Measurements from ENCODE around the gene OR2S2. TPM values are rescaled to one million over a fixed set of nuclear protein-coding genes. Genes with fewer than 3 reads are reported as not detected.

OR2S2 gene
- total and polyA plus RNA-seq, 2 donors (not counting 1 experiment from before 2014, with no cell fraction given), result not detected

DNA sequence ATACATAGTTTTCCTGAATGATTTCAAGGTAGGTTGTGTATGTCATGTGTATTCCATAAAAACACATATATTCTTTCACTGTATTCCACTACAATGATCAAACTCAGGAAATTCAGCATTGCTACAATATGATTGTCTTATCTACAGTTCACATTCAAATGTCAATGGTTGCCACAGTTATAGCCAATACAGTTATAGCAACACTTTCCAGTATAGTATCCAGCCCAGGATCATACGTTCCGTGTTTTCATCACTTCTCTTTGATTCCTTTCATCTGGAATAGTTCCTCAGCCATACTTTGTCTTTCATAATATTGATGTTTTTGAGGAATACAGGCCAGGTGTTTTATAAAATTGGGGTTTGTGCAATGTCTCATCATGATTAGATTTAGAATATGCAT is 9.5 kb downstream of the OR2S2 start:
- H3K27me3 Mint-ChIP-seq, result peaks cover 34% of the 10 kb centered on the region
- H3K4me1 ChIP-seq (ENCODE audit: control insufficient read depth in 2 of 2, insufficient read depth in 2 of 2, low read length in 2 of 2), result peaks cover 3 to 4% of the 10 kb centered on the region in 2 donors
- CTCF ChIA-PET, result no interaction called here
- H3K4me3 ChIP-seq (ENCODE audit: control extremely low read depth in 1 of 5, extremely low read depth in 1 of 5, insufficient read depth in 1 of 5, low read depth in 2 of 5, low read length in 4 of 5), result no peak overlapping the region
- H3K9me3 Mint-ChIP-seq (ENCODE audit: insufficient read depth), result no peaks in the 10 kb centered on the region
- H2AFZ ChIP-seq (ENCODE audit: insufficient read depth, low read depth, low read length, poor library complexity, severe bottlenecking), result no peak overlapping the region
- H3K27ac Mint-ChIP-seq, result no peak overlapping the region
- no CpG with 5 or more reads among the region's 2 CpGs for WGBS (ENCODE audit: insufficient coverage)
- no peaks in the 10 kb centered on the region for H3K79me2 ChIP-seq (ENCODE audit: control insufficient read depth, insufficient read depth, low read length)
- no peak for ATAC-seq (ENCODE audit: low read depth)
- H3K27me3 ChIP-seq (replicated peaks in 1 of 4; ENCODE audit: control extremely low read depth in 1 of 4, control insufficient read depth in 3 of 4, insufficient read depth in 4 of 4, low read length in 3 of 4), result peaks cover 0 to 21% (median 16%) of the 10 kb centered on the region in 4 experiments
- no peak overlapping the region for H3K9ac ChIP-seq (ENCODE audit: low read length)
- no peak overlapping the region for H3K4me3 Mint-ChIP-seq
- intact Hi-C loops (cut with micrococcal nuclease), result no loop called here
- no peaks in the 10 kb centered on the region for H3K4me1 Mint-ChIP-seq
- no peak for TF ChIP-seq EZH2 (IDR thresholded peaks at IDR 0.05; ENCODE audit: borderline replicate concordance, insufficient read depth, low read depth, low read length, poor library complexity, severe bottlenecking)
- TF ChIP-seq, protein P1, sequence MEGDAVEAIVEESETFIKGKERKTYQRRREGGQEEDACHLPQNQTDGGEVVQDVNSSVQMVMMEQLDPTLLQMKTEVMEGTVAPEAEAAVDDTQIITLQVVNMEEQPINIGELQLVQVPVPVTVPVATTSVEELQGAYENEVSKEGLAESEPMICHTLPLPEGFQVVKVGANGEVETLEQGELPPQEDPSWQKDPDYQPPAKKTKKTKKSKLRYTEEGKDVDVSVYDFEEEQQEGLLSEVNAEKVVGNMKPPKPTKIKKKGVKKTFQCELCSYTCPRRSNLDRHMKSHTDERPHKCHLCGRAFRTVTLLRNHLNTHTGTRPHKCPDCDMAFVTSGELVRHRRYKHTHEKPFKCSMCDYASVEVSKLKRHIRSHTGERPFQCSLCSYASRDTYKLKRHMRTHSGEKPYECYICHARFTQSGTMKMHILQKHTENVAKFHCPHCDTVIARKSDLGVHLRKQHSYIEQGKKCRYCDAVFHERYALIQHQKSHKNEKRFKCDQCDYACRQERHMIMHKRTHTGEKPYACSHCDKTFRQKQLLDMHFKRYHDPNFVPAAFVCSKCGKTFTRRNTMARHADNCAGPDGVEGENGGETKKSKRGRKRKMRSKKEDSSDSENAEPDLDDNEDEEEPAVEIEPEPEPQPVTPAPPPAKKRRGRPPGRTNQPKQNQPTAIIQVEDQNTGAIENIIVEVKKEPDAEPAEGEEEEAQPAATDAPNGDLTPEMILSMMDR (IDR thresholded peaks at IDR 0.05), result no peak
- no peak overlapping the region for H3K27ac ChIP-seq (ENCODE audit: low read length in 2 of 2)
- no peaks in the 10 kb centered on the region for H3K36me3 ChIP-seq (replicated peaks in 1 of 2; ENCODE audit: control extremely low read depth in 1 of 2, control insufficient read depth in 1 of 2, extremely low read depth in 1 of 2, insufficient read depth in 2 of 2, low read length in 1 of 2)
- H4K20me1 ChIP-seq (ENCODE audit: control insufficient read depth, insufficient read depth, low read length, poor library complexity, severe bottlenecking), result no peaks in the 10 kb centered on the region
- H3K4me2 ChIP-seq (replicated peaks; ENCODE audit: low read depth, low read length, poor library complexity, severe bottlenecking), result no peak overlapping the region
- no peak for DNase-seq
- no peaks in the 10 kb centered on the region for H3K9me3 ChIP-seq (ENCODE audit: control extremely low read depth in 1 of 3, control insufficient read depth in 2 of 3, insufficient read depth in 1 of 3, low read length in 2 of 3)
- POLR2A ChIA-PET, result no interaction called here

DNA sequence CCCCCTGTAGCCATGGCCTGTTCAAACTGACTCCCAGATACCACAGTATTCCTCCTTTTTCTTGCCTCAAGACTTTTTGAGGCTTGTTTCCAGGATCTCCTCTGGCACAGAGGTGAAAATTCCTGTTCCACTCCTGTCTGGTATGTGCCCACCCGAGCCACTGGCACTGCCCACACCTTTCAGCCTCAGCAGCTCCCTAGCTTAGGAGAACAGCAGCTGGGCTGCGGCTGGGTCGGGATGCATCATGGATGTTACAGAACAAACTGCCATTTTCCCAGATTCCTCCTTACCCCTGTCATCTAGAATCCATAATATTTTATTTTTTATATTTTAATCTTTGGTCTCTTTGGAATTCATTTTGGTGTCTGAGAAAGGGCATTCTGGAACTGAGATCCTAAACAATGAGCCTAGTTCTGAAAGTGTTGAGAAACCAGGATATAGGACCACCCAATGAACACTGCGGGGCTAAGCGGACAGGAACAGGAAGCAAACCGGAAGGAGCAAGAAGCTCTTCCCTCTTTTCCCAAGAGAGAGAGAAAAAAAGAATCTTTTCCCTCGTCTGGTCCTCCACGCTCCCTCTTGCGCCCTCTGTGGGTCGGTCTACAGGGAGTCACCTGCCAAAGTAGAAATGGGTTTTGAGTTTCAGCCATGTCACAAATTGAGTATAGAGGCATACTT is 12.5 kb downstream of the OR2S2 start:
- Mint-ChIP-seq H3K9me3 (ENCODE audit: insufficient read depth) (no peaks in the 10 kb centered on the region), H3K4me3 (no peak overlapping the region), H3K27ac (no peak overlapping the region), H3K4me1 (no peaks in the 10 kb centered on the region), H3K27me3 (peaks cover 29% of the 10 kb centered on the region)
- no peak overlapping the region for H3K9ac ChIP-seq (ENCODE audit: low read length)
- WGBS (ENCODE audit: insufficient coverage), result 94% methylated on average over 1 of the region's 10 CpGs
- no peak overlapping the region for H3K27ac ChIP-seq (ENCODE audit: low read length in 2 of 2)
- no peaks in the 10 kb centered on the region for H3K36me3 ChIP-seq (replicated peaks in 1 of 2; ENCODE audit: control extremely low read depth in 1 of 2, control insufficient read depth in 1 of 2, extremely low read depth in 1 of 2, insufficient read depth in 2 of 2, low read length in 1 of 2)
- no peaks in the 10 kb centered on the region for H3K9me3 ChIP-seq (ENCODE audit: control extremely low read depth in 1 of 3, control insufficient read depth in 2 of 3, insufficient read depth in 1 of 3, low read length in 2 of 3)
- peaks cover 0 to 16% (median 13%) of the 10 kb centered on the region in 4 experiments for H3K27me3 ChIP-seq (replicated peaks in 1 of 4; ENCODE audit: control extremely low read depth in 1 of 4, control insufficient read depth in 3 of 4, insufficient read depth in 4 of 4, low read length in 3 of 4)
- H3K4me3 ChIP-seq (ENCODE audit: control extremely low read depth in 1 of 5, extremely low read depth in 1 of 5, insufficient read depth in 1 of 5, low read depth in 2 of 5, low read length in 4 of 5), result no peak overlapping the region
- TF ChIP-seq EZH2 (IDR thresholded peaks at IDR 0.05; ENCODE audit: borderline replicate concordance, insufficient read depth, low read depth, low read length, poor library complexity, severe bottlenecking), result no peak
- TF ChIP-seq, protein P1 (IDR thresholded peaks at IDR 0.05), result peak; percentile 74
- POLR2A ChIA-PET, result no interaction called here
- no peaks in the 10 kb centered on the region for H4K20me1 ChIP-seq (ENCODE audit: control insufficient read depth, insufficient read depth, low read length, poor library complexity, severe bottlenecking)
- ATAC-seq (ENCODE audit: low read depth) (peak; percentile 47), DNase-seq (peak; percentile 64)
- intact Hi-C loops (cut with micrococcal nuclease), result loop anchor here (1.0 kb wide), 1 partner anchor 42 kb away; no protein-coding TSS in a partner anchor
- H3K4me2 ChIP-seq (replicated peaks; ENCODE audit: low read depth, low read length, poor library complexity, severe bottlenecking), result peak overlapping the region; percentile 34
- CTCF ChIA-PET, result interaction anchor here (0.6 to 3.4 kb wide), 17 partner anchors 9 to 155 kb away, joined by 3 to 21 read pairs (median 4); partner anchors contain the start of gene TMEM8B
- H3K79me2 ChIP-seq (ENCODE audit: control insufficient read depth, insufficient read depth, low read length), result no peaks in the 10 kb centered on the region
- no peak overlapping the region for H2AFZ ChIP-seq (ENCODE audit: insufficient read depth, low read depth, low read length, poor library complexity, severe bottlenecking)
- H3K4me1 ChIP-seq (ENCODE audit: control insufficient read depth in 2 of 2, insufficient read depth in 2 of 2, low read length in 2 of 2), result peaks cover 3 to 4% of the 10 kb centered on the region in 2 donors
